Panc1 (cell line): ENCODE data around the gene KLHL12. TPM values are rescaled to one million over a fixed set of nuclear protein-coding genes. Genes with fewer than 3 reads are reported as not detected.

Experiments
- ATAC-seq: fragments of 200-7000 bp; cut with Tn5 transposase; 2 replicates; pipeline ENCODE4 v1.9.1; 2020; ENCODE audit warnings: mild to moderate bottlenecking, moderate library complexity
- BruUV-seq: library from RNA; stranded (reverse); fragments of 400-500 nt; replicated peaks from 2 replicates; lab custom pipeline; 2021; lab: Mats Ljungman, UMichigan
- CTCF ChIA-PET: fragments of 300-600 bp; sonication (Branson Sonifier 250); formaldehyde crosslinking; loops from one replicate; lab custom pipeline; 2022; ENCODE audit warnings: antibody characterized with exemption; lab: Charles Lee
- POLR2A ChIA-PET: fragments of 300-600 bp; sonication (Branson Sonifier 250); formaldehyde crosslinking; loops from one replicate; lab custom pipeline; 2022; ENCODE audit warnings: antibody characterized with exemption; lab: Charles Lee
- DNase-seq: peaks from one replicate; pipeline ENCODE4 v3.0.0-alpha.2; 2010; ENCODE audit warnings: low read depth, low spot score
- H3K27ac ChIP-seq: 2 replicates; pipeline ENCODE4 v1.5.1; 2011; ENCODE audit warnings: mild to moderate bottlenecking, low read length, inconsistent platforms
- H3K27me3 ChIP-seq: fragments of 200-500 bp; sonication (Bioruptor generic); 2 replicates; pipeline ENCODE4 v1.6.0; 2014; ENCODE audit warnings: low read length, inconsistent platforms; ENCODE audit not compliant: control insufficient read depth, insufficient read depth
- H3K36me3 ChIP-seq: fragments of 200-500 bp; sonication (Bioruptor generic); 2 replicates; pipeline ENCODE4 v1.5.1; 2014; ENCODE audit warnings: inconsistent platforms, mild to moderate bottlenecking, low read length, moderate library complexity; ENCODE audit not compliant: control insufficient read depth, insufficient read depth
- H3K4me1 ChIP-seq: 2 replicates; pipeline ENCODE4 v1.5.1; 2011; ENCODE audit warnings: inconsistent platforms, mild to moderate bottlenecking, low read length, moderate library complexity; ENCODE audit not compliant: control insufficient read depth, insufficient read depth
- H3K4me3 ChIP-seq, 2 experiments: 2 replicates each; pipeline ENCODE4 v1.5.1; 2011 to 2012; ENCODE audit warnings: low read depth in 2 of 2, low read length in 2 of 2, mild to moderate bottlenecking in 2 of 2, inconsistent platforms in 1 of 2, moderate library complexity in 1 of 2
- H3K9me3 ChIP-seq: fragments of 200-500 bp; sonication (Bioruptor generic); 2 replicates; pipeline ENCODE4 v1.5.1; 2014; ENCODE audit warnings: low read depth, mild to moderate bottlenecking, inconsistent platforms, low read length, moderate library complexity; ENCODE audit not compliant: control insufficient read depth, insufficient read depth
- POLR2AphosphoS5 ChIP-seq: IDR thresholded peaks from 2 replicates; pipeline ENCODE4 v1.6.1; 2012; ENCODE audit warnings: mild to moderate bottlenecking, low read depth, low read length, moderate library complexity
- SIN3A ChIP-seq: IDR thresholded peaks from 2 replicates; pipeline ENCODE4 v1.6.1; 2012; ENCODE audit warnings: low read depth, mild to moderate bottlenecking, low read length, moderate library complexity, borderline replicate concordance; ENCODE audit not compliant: insufficient read depth
- TCF7L2 ChIP-seq: IDR thresholded peaks from 2 replicates; pipeline ENCODE4 v1.6.1; 2011; ENCODE audit warnings: mild to moderate bottlenecking, low read depth, low read length, inconsistent platforms
- in situ Hi-C: cut with HindIII; loops from 2 replicates; pipeline ENCODE4 v1.10.0; 2016; ENCODE audit warnings: low sequenced_read_pairs, low pct_unique_long_range_greater_than_20kb
- intact Hi-C: fragments of 100-400 bp; cut with micrococcal nuclease; formaldehyde crosslinking; loops from one replicate; pipeline ENCODE4 v1.10.0; 2022; ENCODE audit not compliant: unreplicated experiment
- total RNA-seq: library from RNA; stranded (reverse); gene quantifications from one replicate; pipeline ENCODE4 v1.2.1, GENCODE V29; 2021; ENCODE audit not compliant: unreplicated experiment
- TF ChIP-seq, protein P1 (sequence below): fragments of 450-650 bp; IDR thresholded peaks from 2 replicates; pipeline ENCODE4 v1.5.1; 2017; ENCODE audit warnings: mild to moderate bottlenecking
- TF ChIP-seq, protein P2 (sequence below), 2 experiments: IDR thresholded peaks; 2 replicates each; pipeline ENCODE4 v1.6.1; 2011 to 2012; ENCODE audit warnings: low read depth in 2 of 2, control low read depth in 1 of 2, low read length in 1 of 2, mild to moderate bottlenecking in 1 of 2, moderate library complexity in 1 of 2; ENCODE audit not compliant: insufficient read depth in 1 of 2

KLHL12 gene
- total RNA-seq, 1 experiment from 2014 or later: 37.8 TPM

- CTCF ChIA-PET: no interaction called here
Observed at GRCh38 chr1:202952099-202952498, 25.1 kb upstream of the KLHL12 start.

DNA sequence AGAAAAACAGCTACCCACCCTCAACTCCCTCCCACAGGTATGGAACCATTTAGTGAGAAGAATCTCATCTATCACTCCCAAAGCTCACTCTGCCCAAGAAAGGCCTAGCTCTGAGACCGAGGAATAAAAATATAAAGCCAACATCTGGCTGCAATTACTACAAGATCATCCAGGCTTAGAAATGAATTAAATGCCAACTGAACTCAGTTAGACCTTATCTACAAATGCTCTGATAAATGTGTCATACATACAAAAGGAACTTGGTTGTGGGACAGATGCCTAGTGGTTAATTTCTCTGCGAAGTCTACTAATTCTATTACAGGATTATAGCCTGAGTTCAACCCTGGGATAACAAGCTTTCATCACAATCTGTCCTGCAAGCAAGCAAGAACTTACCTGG lies 24.4 kb upstream of the KLHL12 start:
- intact Hi-C loops (no loop called here), in situ Hi-C loops (no loop called here)
- DNase-seq (no peak), ATAC-seq (no peak)
- H3K36me3 ChIP-seq: peaks cover 9% of the 10 kb centered on the region
- no TSS peak for BruUV-seq
- H3K27me3 ChIP-seq: no peaks in the 10 kb centered on the region
- H3K4me3 ChIP-seq: no peak overlapping the region
- no peaks in the 10 kb centered on the region for H3K9me3 ChIP-seq
- H3K4me1 ChIP-seq: peaks cover 2% of the 10 kb centered on the region; the same call in 1 of the 2 replicates
- H3K27ac ChIP-seq: no peak overlapping the region
- TF ChIP-seq, protein P1, sequence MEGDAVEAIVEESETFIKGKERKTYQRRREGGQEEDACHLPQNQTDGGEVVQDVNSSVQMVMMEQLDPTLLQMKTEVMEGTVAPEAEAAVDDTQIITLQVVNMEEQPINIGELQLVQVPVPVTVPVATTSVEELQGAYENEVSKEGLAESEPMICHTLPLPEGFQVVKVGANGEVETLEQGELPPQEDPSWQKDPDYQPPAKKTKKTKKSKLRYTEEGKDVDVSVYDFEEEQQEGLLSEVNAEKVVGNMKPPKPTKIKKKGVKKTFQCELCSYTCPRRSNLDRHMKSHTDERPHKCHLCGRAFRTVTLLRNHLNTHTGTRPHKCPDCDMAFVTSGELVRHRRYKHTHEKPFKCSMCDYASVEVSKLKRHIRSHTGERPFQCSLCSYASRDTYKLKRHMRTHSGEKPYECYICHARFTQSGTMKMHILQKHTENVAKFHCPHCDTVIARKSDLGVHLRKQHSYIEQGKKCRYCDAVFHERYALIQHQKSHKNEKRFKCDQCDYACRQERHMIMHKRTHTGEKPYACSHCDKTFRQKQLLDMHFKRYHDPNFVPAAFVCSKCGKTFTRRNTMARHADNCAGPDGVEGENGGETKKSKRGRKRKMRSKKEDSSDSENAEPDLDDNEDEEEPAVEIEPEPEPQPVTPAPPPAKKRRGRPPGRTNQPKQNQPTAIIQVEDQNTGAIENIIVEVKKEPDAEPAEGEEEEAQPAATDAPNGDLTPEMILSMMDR: no peak
- no peak for TF ChIP-seq POLR2AphosphoS5
- TF ChIP-seq, protein P2, sequence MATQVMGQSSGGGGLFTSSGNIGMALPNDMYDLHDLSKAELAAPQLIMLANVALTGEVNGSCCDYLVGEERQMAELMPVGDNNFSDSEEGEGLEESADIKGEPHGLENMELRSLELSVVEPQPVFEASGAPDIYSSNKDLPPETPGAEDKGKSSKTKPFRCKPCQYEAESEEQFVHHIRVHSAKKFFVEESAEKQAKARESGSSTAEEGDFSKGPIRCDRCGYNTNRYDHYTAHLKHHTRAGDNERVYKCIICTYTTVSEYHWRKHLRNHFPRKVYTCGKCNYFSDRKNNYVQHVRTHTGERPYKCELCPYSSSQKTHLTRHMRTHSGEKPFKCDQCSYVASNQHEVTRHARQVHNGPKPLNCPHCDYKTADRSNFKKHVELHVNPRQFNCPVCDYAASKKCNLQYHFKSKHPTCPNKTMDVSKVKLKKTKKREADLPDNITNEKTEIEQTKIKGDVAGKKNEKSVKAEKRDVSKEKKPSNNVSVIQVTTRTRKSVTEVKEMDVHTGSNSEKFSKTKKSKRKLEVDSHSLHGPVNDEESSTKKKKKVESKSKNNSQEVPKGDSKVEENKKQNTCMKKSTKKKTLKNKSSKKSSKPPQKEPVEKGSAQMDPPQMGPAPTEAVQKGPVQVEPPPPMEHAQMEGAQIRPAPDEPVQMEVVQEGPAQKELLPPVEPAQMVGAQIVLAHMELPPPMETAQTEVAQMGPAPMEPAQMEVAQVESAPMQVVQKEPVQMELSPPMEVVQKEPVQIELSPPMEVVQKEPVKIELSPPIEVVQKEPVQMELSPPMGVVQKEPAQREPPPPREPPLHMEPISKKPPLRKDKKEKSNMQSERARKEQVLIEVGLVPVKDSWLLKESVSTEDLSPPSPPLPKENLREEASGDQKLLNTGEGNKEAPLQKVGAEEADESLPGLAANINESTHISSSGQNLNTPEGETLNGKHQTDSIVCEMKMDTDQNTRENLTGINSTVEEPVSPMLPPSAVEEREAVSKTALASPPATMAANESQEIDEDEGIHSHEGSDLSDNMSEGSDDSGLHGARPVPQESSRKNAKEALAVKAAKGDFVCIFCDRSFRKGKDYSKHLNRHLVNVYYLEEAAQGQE (IDR thresholded peaks at IDR 0.05; ENCODE audit: insufficient read depth in 1 of 2, low read depth in 2 of 2, low read length in 1 of 2): no peak
- ChIA-PET POLR2A (interaction anchor here (0.5 kb wide), 1 partner anchor 64 kb away, joined by 3 read pairs; no protein-coding TSS in a partner anchor), CTCF (no interaction called here)

More at GRCh38 chr1:202952099-202952498, 25.1 kb upstream of the KLHL12 start:
- no peak for TF ChIP-seq POLR2AphosphoS5
- TF ChIP-seq SIN3A: no peak
- TF ChIP-seq, protein P1: no peak
- TF ChIP-seq, protein P2 (IDR thresholded peaks at IDR 0.05; ENCODE audit: insufficient read depth in 1 of 2, low read depth in 2 of 2, low read length in 1 of 2): no peak
- TF ChIP-seq TCF7L2: no peak
- intact Hi-C loops (no loop called here), in situ Hi-C loops (no loop called here)
- H3K9me3 ChIP-seq: no peaks in the 10 kb centered on the region
- peaks cover 9% of the 10 kb centered on the region for H3K36me3 ChIP-seq
- BruUV-seq: no TSS peak
- H3K27ac ChIP-seq: no peak overlapping the region
- H3K27me3 ChIP-seq: no peaks in the 10 kb centered on the region
- no peak for ATAC-seq
- POLR2A ChIA-PET: no interaction called here
- DNase-seq: no peak
- H3K4me3 ChIP-seq: no peak overlapping the region
- peaks cover 9% of the 10 kb centered on the region for H3K4me1 ChIP-seq
